GM21786 (cell line): ENCODE results near the gene COL4A6.

Experiments used
- ATAC-seq: cut with Tn5 transposase; IDR thresholded peaks from one replicate; pipeline ENCODE4 v1.9.1; 2021; ENCODE audit not compliant: unreplicated experiment

Gene COL4A6

GRCh38 chrX:108163333-108164082 lies 274.7 kb downstream of the COL4A6 start:
- no peak for ATAC-seq

GRCh38 chrX:108162265-108162664 lies 276.0 kb downstream of the COL4A6 start:
- ATAC-seq: no peak

GRCh38 chrX:108160309-108160708 lies 277.9 kb downstream of the COL4A6 start:
- no peak for ATAC-seq

- no peak for ATAC-seq
Observed at GRCh38 chrX:108159028-108159670, 279.1 kb downstream of the COL4A6 start.

GRCh38 chrX:108157628-108158027 lies 280.6 kb downstream of the COL4A6 start:
- no peak for ATAC-seq

- no peak for ATAC-seq
Observed at GRCh38 chrX:108156934-108157466, 281.2 kb downstream of the COL4A6 start.

GRCh38 chrX:108156082-108156481 lies 282.1 kb downstream of the COL4A6 start:
- ATAC-seq: no peak

GRCh38 chrX:108148524-108148923 lies 289.7 kb downstream of the COL4A6 start:
- peak; percentile 65 for ATAC-seq

- ATAC-seq: no peak
Observed at GRCh38 chrX:108138814-108139702, 299.2 kb downstream of the COL4A6 start.

- ATAC-seq: no peak
Observed at GRCh38 chrX:108134724-108135123, 303.5 kb downstream of the COL4A6 start.

GRCh38 chrX:108132876-108133275 lies 305.3 kb downstream of the COL4A6 start:
- ATAC-seq: no peak

GRCh38 chrX:108132034-108132433 lies 306.2 kb downstream of the COL4A6 start:
- ATAC-seq: no peak

- no peak for ATAC-seq
Observed at GRCh38 chrX:108131471-108131870, 306.8 kb downstream of the COL4A6 start.

GRCh38 chrX:108130889-108131288 lies 307.3 kb downstream of the COL4A6 start:
- no peak for ATAC-seq

- ATAC-seq: no peak
Observed at GRCh38 chrX:108127152-108127551, 311.1 kb downstream of the COL4A6 start.

- ATAC-seq: no peak
Observed at GRCh38 chrX:108126661-108127060, 311.6 kb downstream of the COL4A6 start.

- no peak for ATAC-seq
Observed at GRCh38 chrX:108123591-108124366, 314.4 kb downstream of the COL4A6 start.

GRCh38 chrX:108122748-108123147 lies 315.5 kb downstream of the COL4A6 start:
- ATAC-seq: no peak

GRCh38 chrX:108121291-108121690 lies 316.9 kb downstream of the COL4A6 start:
- ATAC-seq: no peak

- ATAC-seq: no peak
Observed at GRCh38 chrX:108117988-108118387, 320.2 kb downstream of the COL4A6 start.

GRCh38 chrX:108114541-108114940 lies 323.7 kb downstream of the COL4A6 start:
- no peak for ATAC-seq
